HG03025 (cell line): ENCODE measurements around the gene PALD1.

Experiments used
- ATAC-seq: cut with Tn5 transposase; IDR thresholded peaks from one replicate; pipeline ENCODE4 v1.9.1; 2021; ENCODE audit warnings: mild to moderate bottlenecking, moderate library complexity; ENCODE audit not compliant: unreplicated experiment, low FRiP score

The PALD1 gene

GRCh38 chr10:70457759-70458305 is 20.7 kb upstream of the PALD1 start:
- ATAC-seq, result no peak

- ATAC-seq, result no peak
Measured at GRCh38 chr10:70458329-70459060, 20.1 kb upstream of the PALD1 start.

DNA sequence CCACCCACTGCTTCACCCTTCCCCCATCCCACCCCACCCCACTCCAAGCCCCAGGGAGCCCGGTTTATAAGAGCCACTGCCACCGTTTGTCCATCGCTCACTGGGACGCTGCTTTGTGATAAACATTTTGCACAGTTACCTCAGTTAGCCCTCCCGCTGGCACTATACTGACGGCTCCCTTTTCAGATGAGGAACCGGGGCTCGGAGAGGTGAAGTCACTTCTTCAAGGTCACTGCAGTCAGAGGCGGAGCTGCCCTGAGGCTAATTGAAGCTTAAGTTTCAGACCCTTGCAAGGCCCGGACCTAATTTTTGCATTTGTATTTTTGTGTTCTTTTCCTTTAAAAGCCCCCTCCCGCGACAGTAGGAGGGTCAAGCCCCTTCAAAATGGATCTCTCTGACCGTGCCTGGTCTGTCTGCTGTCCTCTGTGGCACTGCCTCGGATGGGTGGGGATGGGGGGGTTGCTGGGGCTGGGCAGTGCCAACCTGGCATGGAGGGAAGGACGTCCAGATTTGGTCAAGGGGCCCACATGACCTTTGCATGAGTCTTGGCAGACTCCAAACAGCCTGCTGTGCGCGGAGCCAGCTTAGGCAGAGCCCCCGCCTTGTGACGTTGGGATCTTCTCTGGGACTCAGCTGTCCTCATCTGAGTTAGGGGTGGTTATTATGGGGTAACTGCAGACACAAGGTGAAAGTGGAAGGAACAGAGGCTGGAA is 19.4 kb upstream of the PALD1 start:
- ATAC-seq, result no peak

DNA sequence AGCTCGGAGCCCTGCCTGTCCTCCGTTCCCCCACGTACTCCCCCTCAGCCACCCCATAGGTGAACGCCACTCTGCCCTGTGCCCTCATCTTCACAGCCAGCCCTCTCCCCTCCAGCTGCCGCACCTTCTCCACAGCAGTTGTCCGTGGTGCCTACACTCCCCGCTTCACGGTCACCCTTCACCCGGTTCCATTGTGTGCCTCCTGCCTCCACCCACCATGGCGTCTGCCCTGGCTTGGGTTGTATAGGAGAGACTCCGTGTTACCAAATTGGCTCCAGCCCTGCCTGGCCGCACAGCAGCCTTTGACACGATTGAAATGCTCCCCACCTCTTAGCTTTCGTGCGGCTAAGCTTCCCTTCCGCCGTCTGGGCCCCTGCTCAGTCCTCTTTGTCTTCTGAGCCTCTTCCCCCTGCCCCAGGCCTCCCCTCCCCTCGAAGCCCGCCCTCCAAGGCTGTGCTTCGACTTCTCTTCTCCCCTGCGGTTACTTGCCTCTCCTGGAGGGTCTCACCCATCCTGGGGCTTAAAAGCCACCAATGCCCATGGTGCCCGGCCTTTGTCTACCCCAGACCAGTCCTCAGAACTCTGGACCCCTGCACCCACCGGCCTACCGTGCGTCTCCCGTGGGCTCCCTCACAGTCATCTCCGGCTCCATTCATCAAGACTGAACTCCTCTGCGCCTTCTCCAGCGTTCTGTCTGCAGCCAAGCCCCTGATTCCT is 18.6 kb upstream of the PALD1 start:
- ATAC-seq, result no peak

DNA sequence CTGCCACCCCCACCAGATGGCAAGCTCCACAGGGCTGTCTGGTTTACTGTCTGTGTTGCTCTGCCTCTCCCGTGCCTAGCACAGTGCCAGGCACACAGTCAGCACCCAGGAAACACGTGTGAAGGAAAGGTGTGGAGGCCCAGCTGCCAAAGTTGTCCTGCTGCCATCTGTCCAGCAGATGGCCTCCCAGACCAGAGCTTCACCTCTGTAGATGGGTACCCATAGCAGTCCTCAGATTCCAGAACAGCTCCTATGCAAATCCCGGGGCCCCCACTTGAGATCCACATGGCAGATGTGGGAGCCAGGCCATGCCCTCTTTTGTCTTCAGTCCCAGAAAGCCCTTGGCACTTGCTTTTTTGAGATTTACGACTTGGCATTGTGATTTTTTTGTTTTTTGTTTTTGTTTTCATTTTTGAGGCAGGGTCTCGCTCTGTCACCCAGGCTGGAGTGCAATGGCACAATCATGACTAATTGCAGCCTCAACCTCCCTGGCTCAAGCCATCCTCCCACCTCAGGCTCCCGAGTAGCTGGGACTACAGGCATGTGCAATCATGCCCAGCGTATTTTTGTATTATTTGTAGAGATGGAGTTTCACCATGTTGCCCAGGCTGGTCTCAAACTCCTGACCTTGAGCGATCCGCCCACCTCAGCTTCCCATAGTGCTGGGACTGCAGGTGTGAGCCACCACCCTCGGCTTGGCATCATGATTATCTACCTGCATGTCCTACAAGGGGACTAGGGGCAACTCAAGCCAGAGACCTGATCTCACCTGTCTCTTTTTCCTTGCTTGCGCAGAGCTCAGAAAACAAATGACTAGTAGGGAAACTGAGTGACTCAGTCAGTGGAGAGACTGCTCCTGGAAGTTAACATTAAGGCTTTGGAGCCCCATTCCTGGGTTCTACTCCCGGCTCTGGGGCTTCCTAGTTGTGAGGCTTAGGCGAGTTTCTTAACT is 16.9 kb upstream of the PALD1 start:
- ATAC-seq, result no peak

GRCh38 chr10:70462349-70462984 is 16.1 kb upstream of the PALD1 start:
- ATAC-seq, result no peak

GRCh38 chr10:70465278-70465677 is 13.3 kb upstream of the PALD1 start:
- no peak for ATAC-seq

DNA sequence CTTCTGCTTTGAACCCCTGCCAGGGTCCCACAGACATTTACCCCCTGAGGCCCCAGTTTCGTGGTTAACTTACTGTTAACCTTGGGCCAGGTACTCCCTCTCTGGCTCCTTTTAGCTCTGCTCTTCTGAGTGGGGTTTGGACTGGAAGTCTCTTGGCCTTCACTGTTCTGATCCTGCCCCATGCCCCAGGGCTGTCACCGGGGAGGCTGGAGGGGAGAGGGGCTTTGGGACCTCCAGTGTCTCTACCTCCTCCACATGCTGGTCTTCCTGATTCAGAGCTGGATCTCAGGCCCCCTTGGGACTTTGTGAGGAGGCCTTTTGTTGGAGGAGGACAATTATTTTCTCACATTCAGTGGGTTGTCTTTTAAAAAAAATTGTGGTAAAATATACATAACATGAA is 12.7 kb upstream of the PALD1 start:
- ATAC-seq, result no peak

GRCh38 chr10:70466951-70467350 is 11.6 kb upstream of the PALD1 start:
- no peak for ATAC-seq

DNA sequence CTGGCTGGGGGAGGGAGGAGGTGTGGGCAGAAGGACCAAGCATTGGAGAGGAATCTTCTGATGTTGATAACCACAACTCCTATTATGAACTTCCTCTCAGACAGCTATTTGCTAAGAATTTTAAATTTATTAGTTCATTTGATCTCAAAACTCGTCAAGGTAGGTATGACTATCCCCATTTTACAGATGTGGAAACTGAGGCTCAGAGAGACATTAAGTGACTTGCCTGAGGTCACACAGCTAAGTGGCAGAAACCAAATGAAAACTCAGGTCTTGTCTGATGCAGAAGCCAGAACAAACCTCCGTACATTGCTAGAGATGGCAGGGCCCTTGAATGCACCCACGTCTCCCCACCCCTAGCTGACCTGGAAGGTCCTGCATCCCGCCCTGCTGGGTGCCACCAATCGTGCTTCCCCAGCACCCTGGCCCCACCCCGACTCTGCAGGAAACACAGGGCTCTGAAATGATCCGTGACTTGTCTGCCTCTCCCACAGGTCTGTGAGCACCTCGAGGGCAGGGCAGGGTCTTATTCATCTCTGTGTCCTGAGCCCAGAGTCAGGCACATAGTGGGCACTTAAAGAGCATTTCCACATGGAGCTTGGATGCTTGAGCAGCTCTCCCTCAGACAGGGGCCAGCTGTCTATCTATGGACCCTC is 5.6 kb upstream of the PALD1 start:
- no peak for ATAC-seq

GRCh38 chr10:70474780-70475179 is 3.8 kb upstream of the PALD1 start:
- ATAC-seq, result no peak

DNA sequence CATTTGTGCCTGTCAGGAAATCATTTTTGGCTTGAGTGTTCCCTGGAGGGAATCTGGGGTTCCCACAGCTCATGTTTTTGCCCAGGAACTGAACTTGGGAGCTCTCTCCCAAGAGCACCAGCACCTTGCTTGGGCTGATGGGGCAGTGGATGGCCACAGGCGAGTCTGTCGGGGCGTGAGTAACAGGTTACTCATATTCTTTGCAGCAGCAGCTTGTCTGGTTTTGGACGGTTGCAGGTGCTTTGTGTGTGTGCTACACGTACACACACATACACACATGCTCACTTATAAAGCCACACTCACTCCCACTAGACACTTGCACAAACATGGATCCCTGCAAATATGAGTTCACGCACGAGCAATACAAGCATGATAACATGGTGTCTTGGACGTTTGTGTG is 2.9 kb upstream of the PALD1 start:
- ATAC-seq, result no peak

DNA sequence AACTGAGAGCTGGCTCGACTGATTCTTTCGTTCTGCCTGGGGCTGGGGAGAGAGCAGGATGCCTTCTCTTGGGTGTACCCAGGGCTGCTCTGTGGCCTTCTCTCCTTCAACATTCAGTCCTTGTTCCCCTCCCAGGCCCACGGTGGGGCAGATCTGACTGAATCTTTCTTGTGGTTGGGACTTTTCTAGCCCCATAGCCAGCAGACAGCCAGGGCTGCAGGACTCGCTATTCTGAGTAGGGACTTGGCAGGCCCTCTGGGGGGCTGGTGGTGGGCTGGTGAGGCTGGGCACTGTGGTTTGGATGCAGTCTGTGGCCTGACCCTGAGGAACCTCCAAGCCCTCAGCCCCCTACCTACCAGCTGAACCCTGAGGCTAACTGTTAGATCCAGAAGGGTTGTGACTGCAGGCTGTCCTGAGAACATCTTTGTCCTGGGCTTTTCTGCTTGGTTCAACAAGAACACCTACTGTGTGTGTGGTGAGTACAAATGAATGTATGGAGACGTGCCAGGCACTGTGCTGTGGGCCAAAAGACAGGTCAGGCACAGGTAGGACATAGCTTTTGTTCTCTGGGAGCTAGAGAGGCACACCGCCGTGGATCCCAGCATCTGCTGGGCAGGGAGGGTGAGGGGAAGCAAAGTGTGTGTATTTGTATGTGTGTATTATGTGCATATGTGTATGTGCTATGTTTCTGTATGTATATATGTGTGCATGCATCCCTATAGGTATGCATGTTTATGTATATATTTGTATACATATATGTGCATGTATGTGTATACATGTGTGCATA is 2.1 kb upstream of the PALD1 start:
- ATAC-seq, result no peak

- ATAC-seq, result no peak
Measured at GRCh38 chr10:70477661-70478162, 855 bp upstream of the PALD1 start.

DNA sequence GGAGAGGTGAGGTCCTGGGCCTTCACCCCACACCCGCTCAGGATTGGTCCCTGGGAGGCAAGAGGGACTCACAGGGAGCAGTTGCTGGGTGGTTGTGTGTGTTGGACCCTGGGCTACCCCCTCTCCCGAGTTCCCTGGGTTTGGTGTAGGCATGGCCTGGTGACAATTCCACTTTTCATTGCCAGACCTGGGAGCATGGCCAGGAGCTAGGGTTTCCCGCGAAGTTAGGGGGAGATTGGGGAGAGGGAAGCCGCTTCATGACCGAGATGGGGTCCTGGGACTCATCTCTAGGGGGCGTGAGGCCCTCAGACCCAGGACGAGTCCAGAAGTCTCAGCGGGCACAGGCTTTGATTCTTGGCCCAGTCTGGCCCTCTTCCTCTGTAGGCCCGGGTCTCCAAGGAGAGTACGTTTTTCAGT is 606 bp downstream of the PALD1 start:
- ATAC-seq, result no peak

GRCh38 chr10:70479626-70480238 is 1.2 kb downstream of the PALD1 start:
- ATAC-seq, result no peak

- no peak for ATAC-seq
Measured at GRCh38 chr10:70480239-70480861, 1.8 kb downstream of the PALD1 start.
